H1 (cell line): Measurements from ENCODE around the gene CLIC2. TPM values are rescaled to one million over a fixed set of nuclear protein-coding genes. Genes with fewer than 3 reads are reported as not detected.
"Not testable (repeated sequence)": the region's sequence is repeated elsewhere in the genome, so short reads cannot be mapped to it uniquely, and the experiment has no call there.

Experiments
- CTCF ChIA-PET: fragments of 300-600 bp; sonication (Branson Sonifier 250); formaldehyde crosslinking; loops from one replicate; lab custom pipeline; 2021; ENCODE audit not compliant: partially characterized antibody; lab: Charles Lee
- POLR2A ChIA-PET: fragments of 300-600 bp; sonication (Branson Sonifier 250); formaldehyde crosslinking; loops from one replicate; lab custom pipeline; 2021; ENCODE audit warnings: inconsistent platforms; ENCODE audit not compliant: partially characterized antibody; lab: Charles Lee
- DNase-seq, 2 experiments: peaks; one replicate each; pipeline versions ENCODE4 v3.0.0 to v3.0.0-alpha.2; 2010 to 2022; ENCODE audit warnings: low spot score in 2 of 2, low read depth in 1 of 2, mixed read lengths in 1 of 2
- FAIRE-seq: peaks from 2 replicates; lab custom pipeline; 2011; peaks lifted over from hg19 to GRCh38; lab: Jason Lieb, UNC
- H2AFZ ChIP-seq: 2 replicates; pipeline ENCODE4 v1.8.1; 2012; ENCODE audit warnings: low read length, inconsistent platforms
- H2AK5ac ChIP-seq: 2 replicates; pipeline ENCODE4 v1.6.1; 2013; ENCODE audit warnings: low read depth, low read length
- H2BK120ac ChIP-seq: replicated peaks from 2 replicates; pipeline ENCODE3; 2013; ENCODE audit warnings: low read depth, low read length, inconsistent platforms
- H2BK12ac ChIP-seq: 2 replicates; pipeline ENCODE4 v1.6.1; 2013; ENCODE audit warnings: low read depth, low read length
- H2BK15ac ChIP-seq: 2 replicates; pipeline ENCODE4 v1.6.1; 2013; ENCODE audit warnings: low read length
- H2BK20ac ChIP-seq: 2 replicates; pipeline ENCODE4 v1.6.1; 2013; ENCODE audit warnings: low read length
- H2BK5ac ChIP-seq: 2 replicates; pipeline ENCODE4 v1.6.1; 2013; ENCODE audit warnings: low read depth, low read length
- H3K14ac ChIP-seq: 2 replicates; pipeline ENCODE4 v1.6.1; 2013; ENCODE audit warnings: inconsistent platforms; ENCODE audit not compliant: insufficient read length
- H3K18ac ChIP-seq: 2 replicates; pipeline ENCODE4 v1.6.1; 2013; ENCODE audit warnings: low read length; ENCODE audit errors: extremely low read depth
- H3K23ac ChIP-seq: 2 replicates; pipeline ENCODE4 v1.6.1; 2013; ENCODE audit warnings: inconsistent platforms; ENCODE audit not compliant: insufficient read length
- H3K23me2 ChIP-seq: 2 replicates; pipeline ENCODE4 v1.6.1; 2013; ENCODE audit warnings: low read depth, low read length
- H3K27ac ChIP-seq: 2 replicates; pipeline ENCODE4 v1.6.1; 2011; ENCODE audit warnings: low read depth, low read length, inconsistent platforms
- H3K27me3 ChIP-seq, 4 experiments: replicated peaks in 1 of 4; 1 replicate in 1 of 4; 2 replicates in 3 of 4; pipeline versions ENCODE4 v1.6.1 to v1.8.1; 2011 to 2013; ENCODE audit warnings: low read length in 3 of 4, mild to moderate bottlenecking in 3 of 4, inconsistent platforms in 2 of 4, mixed read lengths in 2 of 4, moderate library complexity in 1 of 4; ENCODE audit not compliant: control insufficient read depth in 3 of 4, insufficient read depth in 3 of 4; ENCODE audit errors: extremely low read depth in 1 of 4
- H3K36me3 ChIP-seq, 4 experiments: 2 replicates each; pipeline versions ENCODE4 v1.6.1 to v1.8.1; 2011 to 2013; ENCODE audit warnings: mild to moderate bottlenecking in 4 of 4, low read length in 3 of 4, moderate library complexity in 2 of 4, control low read depth in 1 of 4, inconsistent platforms in 1 of 4; ENCODE audit not compliant: insufficient read depth in 4 of 4, control insufficient read depth in 2 of 4
- H3K4ac ChIP-seq: replicated peaks from 2 replicates; pipeline ENCODE3; 2013; ENCODE audit warnings: low read length, low read depth, mixed read lengths, inconsistent platforms; ENCODE audit not compliant: insufficient read length
- H3K4me1 ChIP-seq, 4 experiments: replicated peaks in 1 of 4; 1 replicate in 1 of 4; 2 replicates in 3 of 4; pipeline versions ENCODE4 v1.6.1 to v1.8.1; 2011 to 2013; ENCODE audit warnings: low read length in 3 of 4, inconsistent platforms in 2 of 4, mixed read lengths in 1 of 4; ENCODE audit not compliant: insufficient read depth in 4 of 4, control insufficient read depth in 3 of 4
- H3K4me2 ChIP-seq, 2 experiments: 2 replicates each; pipeline versions ENCODE4 v1.6.1 to v1.8.1; 2011 to 2013; ENCODE audit warnings: low read depth in 2 of 2, low read length in 2 of 2, control low read depth in 1 of 2, inconsistent platforms in 1 of 2, mild to moderate bottlenecking in 1 of 2; ENCODE audit not compliant: insufficient read depth in 1 of 2
- H3K4me3 ChIP-seq, 4 experiments: fragments of 200-600, 300-600 bp in 1 of 4; sonication (generic), shearing (Covaris generic), sonication (Bioruptor Twin) in 1 of 4; 2 replicates each; pipeline versions ENCODE4 v1.5.1 to v1.8.1; 2011 to 2016; ENCODE audit warnings: low read length in 4 of 4, low read depth in 3 of 4, control low read depth in 2 of 4, inconsistent platforms in 2 of 4, mild to moderate bottlenecking in 2 of 4, mixed read lengths in 1 of 4, moderate library complexity in 1 of 4; ENCODE audit not compliant: insufficient read depth in 2 of 4; ENCODE audit errors: extremely low read depth in 1 of 4
- H3K56ac ChIP-seq: replicated peaks from 2 replicates; pipeline ENCODE3; 2013; ENCODE audit warnings: low read depth, mild to moderate bottlenecking, mixed read lengths, low read length, inconsistent platforms; ENCODE audit not compliant: insufficient read length
- H3K79me1 ChIP-seq: 2 replicates; pipeline ENCODE4 v1.6.1; 2013; ENCODE audit warnings: low read depth, low read length, control low read depth
- H3K79me2 ChIP-seq, 2 experiments: 2 replicates each; pipeline versions ENCODE4 v1.6.1 to v1.8.1; 2012 to 2013; ENCODE audit warnings: low read length in 2 of 2, mild to moderate bottlenecking in 2 of 2, inconsistent platforms in 1 of 2; ENCODE audit not compliant: insufficient read depth in 2 of 2, control insufficient read depth in 1 of 2
- H3K9ac ChIP-seq, 4 experiments: replicated peaks in 1 of 4; 1 replicate in 1 of 4; 2 replicates in 3 of 4; pipeline versions ENCODE4 v1.6.1 to v1.8.1; 2011 to 2013; ENCODE audit warnings: low read depth in 3 of 4, low read length in 3 of 4, control low read depth in 2 of 4, mild to moderate bottlenecking in 2 of 4, moderate library complexity in 2 of 4, inconsistent platforms in 1 of 4; ENCODE audit errors: extremely low read depth in 1 of 4
- H3K9me3 ChIP-seq, 2 experiments: 2 replicates each; pipeline versions ENCODE4 v1.6.1 to v1.8.1; 2012 to 2013; ENCODE audit warnings: mild to moderate bottlenecking in 2 of 2, moderate library complexity in 2 of 2, control low read depth in 1 of 2, inconsistent platforms in 1 of 2, low read depth in 1 of 2, low read length in 1 of 2, mixed read lengths in 1 of 2; ENCODE audit not compliant: insufficient read depth in 2 of 2
- H4K20me1 ChIP-seq, 2 experiments: replicated peaks in 1 of 2; 2 replicates each; pipeline versions ENCODE3 to v1.8.1; 2011 to 2013; ENCODE audit warnings: inconsistent platforms in 2 of 2, low read length in 2 of 2, mild to moderate bottlenecking in 1 of 2; ENCODE audit not compliant: insufficient read depth in 2 of 2, control insufficient read depth in 1 of 2
- H4K5ac ChIP-seq: 2 replicates; pipeline ENCODE4 v1.6.1; 2013; ENCODE audit warnings: low read length, low read depth, mixed read lengths, inconsistent platforms; ENCODE audit not compliant: insufficient read length
- H4K8ac ChIP-seq: 2 replicates; pipeline ENCODE4 v1.8.0; 2013; ENCODE audit warnings: mild to moderate bottlenecking, moderate library complexity, low read length, inconsistent platforms; ENCODE audit not compliant: insufficient read depth; ENCODE audit errors: extremely low read depth
- H4K91ac ChIP-seq: replicated peaks from 2 replicates; pipeline ENCODE3; 2013; ENCODE audit warnings: low read length, mixed read lengths, inconsistent platforms; ENCODE audit not compliant: insufficient read length
- WGBS, 2 experiments: shearing (Covaris generic) in 1 of 2; methylation state at CpG; one replicate each; pipeline versions ENCODE4 v1.1.6 to v1.1.7; 2013 to 2015; ENCODE audit warnings: low lambda C conversion rate in 2 of 2, mixed read lengths in 2 of 2, inconsistent platforms in 1 of 2, low coverage in 1 of 2, missing lambda C conversion rate in 1 of 2; ENCODE audit not compliant: insufficient replicate concordance in 2 of 2, insufficient coverage in 1 of 2, insufficient read length in 1 of 2; ENCODE audit errors: extremely low coverage in 1 of 2, missing lambda C conversion rate in 1 of 2; 5-methylcytosine and 5-hydroxymethylcytosine counted together
- polyA plus RNA-seq, 7 experiments: library from polyadenylated mRNA; depleted of rRNA in 3 of 7; stranded (reverse) in 5 of 7; unstranded in 2 of 7; fragments of >200 nt in 5 of 7; fragments of 200-250 nt in 2 of 7; gene quantifications; 1 replicate in 5 of 7; 2 replicates in 1 of 7; 4 replicates in 1 of 7; pipeline versions ENCODE4 v1.2.1 to v1.2.3, GENCODE V29; 2011 to 2013; ENCODE audit warnings: missing spikeins in 2 of 7, mixed read lengths in 2 of 7
- total RNA-seq: library from RNA; stranded (reverse); fragmentation: NEBNext Ultra II Directional; extraction: Animal tissue kit (Norgen Biotek cat#: 25700); gene quantifications from 2 replicates; pipeline ENCODE4 v1.2.1, GENCODE V29; 2021

Gene CLIC2
- total and polyA plus RNA-seq, 2 of the 8 experiments (the other 6 are each of a cell fraction or from before 2014, with no cell fraction given), result 0.08 to 0.61 TPM

- FAIRE-seq, H3K4me3 ChIP-seq, H4K5ac ChIP-seq, H3K56ac ChIP-seq, H4K8ac ChIP-seq, H3K4me1 ChIP-seq, H3K4me2 ChIP-seq, H3K23ac ChIP-seq, H3K36me3 ChIP-seq, H3K23me2 ChIP-seq, H3K79me2 ChIP-seq, H2BK12ac ChIP-seq, H4K91ac ChIP-seq, H2BK5ac ChIP-seq, H2AFZ ChIP-seq, DNase-seq, H4K20me1 ChIP-seq, H2BK15ac ChIP-seq, H2BK20ac ChIP-seq, H3K27me3 ChIP-seq, H3K14ac ChIP-seq, H3K4ac ChIP-seq, H3K79me1 ChIP-seq, H3K27ac ChIP-seq, H3K9ac ChIP-seq, H2BK120ac ChIP-seq, H3K9me3 ChIP-seq, H3K18ac ChIP-seq, H2AK5ac ChIP-seq, POLR2A ChIA-PET: not testable (repeated sequence)
- WGBS, 2 experiments, result 100% methylated on average over 1 of the region's 1 CpG; no CpG with 5 or more reads in 1 of the 2 experiments
- CTCF ChIA-PET, result interaction anchor here (0.8 kb wide), 1 partner anchor 16 kb away, joined by 5 read pairs; no protein-coding TSS in a partner anchor
Observed at GRCh38 chrX:155267995-155268394, 66.4 kb downstream of the CLIC2 start.
